ENCODE measurements around the gene ZNF483. TPM values are rescaled to one million over a fixed set of nuclear protein-coding genes. Genes with fewer than 3 reads are reported as not detected.
A peak's percentile ranks its signal among the peaks of the same experiment; 100 is the strongest.

Gene ZNF483
- polyA plus RNA-seq, 1 of the 3 experiments (the other 2 are of a cell fraction) = 0.53 TPM

GRCh38 chr9:111483858-111484571 is 41.0 kb upstream of the ZNF483 start, which contains the start of gene ECPAS (continued):
- TF ChIP-seq SMC3 (IDR thresholded peaks at IDR 0.05; ENCODE audit: low read depth, low read length) (no peak), GATA2 (CRISPR knock-in tag; IDR thresholded peaks at IDR 0.05) (no peak), MXI1 (IDR thresholded peaks at IDR 0.05; ENCODE audit: low read depth, low read length) (peak; percentile 76), FOSL2 (IDR thresholded peaks at IDR 0.05; ENCODE audit: borderline replicate concordance, low read depth) (peak; percentile 66), TCF12 (IDR thresholded peaks at IDR 0.05) (no peak), NFIC (IDR thresholded peaks at IDR 0.05; ENCODE audit: borderline replicate concordance) (no peak), TAF1 (IDR thresholded peaks at IDR 0.05; ENCODE audit: borderline replicate concordance, low read depth, low read length) (peak; percentile 47; the same call in 1 of the 2 replicates), YY1 (IDR thresholded peaks at IDR 0.05; ENCODE audit: low read depth) (no peak), RAD21 (IDR thresholded peaks at IDR 0.05; ENCODE audit: low read length) (no peak), TEAD4 (IDR thresholded peaks at IDR 0.05; ENCODE audit: borderline replicate concordance, insufficient read depth) (no peak), NRF1 (IDR thresholded peaks at IDR 0.05; ENCODE audit: low read depth, low read length) (peak; percentile 3; the same call in 1 of the 2 replicates), ZBTB33 (IDR thresholded peaks at IDR 0.05; ENCODE audit: borderline replicate concordance, low read depth) (no peak), JUND (IDR thresholded peaks at IDR 0.05) (peak; percentile 31; the same call in 1 of the 2 replicates), ELF1 (IDR thresholded peaks at IDR 0.05) (no peak), FOXJ3 (CRISPR knock-in tag; IDR thresholded peaks at IDR 0.05) (no peak), POLR2AphosphoS5 (IDR thresholded peaks at IDR 0.05; ENCODE audit: low read depth, low read length) (peak; percentile 61), MEF2A (IDR thresholded peaks at IDR 0.05; ENCODE audit: borderline replicate concordance, low read depth) (no peak)
- TF ChIP-seq, protein P1, sequence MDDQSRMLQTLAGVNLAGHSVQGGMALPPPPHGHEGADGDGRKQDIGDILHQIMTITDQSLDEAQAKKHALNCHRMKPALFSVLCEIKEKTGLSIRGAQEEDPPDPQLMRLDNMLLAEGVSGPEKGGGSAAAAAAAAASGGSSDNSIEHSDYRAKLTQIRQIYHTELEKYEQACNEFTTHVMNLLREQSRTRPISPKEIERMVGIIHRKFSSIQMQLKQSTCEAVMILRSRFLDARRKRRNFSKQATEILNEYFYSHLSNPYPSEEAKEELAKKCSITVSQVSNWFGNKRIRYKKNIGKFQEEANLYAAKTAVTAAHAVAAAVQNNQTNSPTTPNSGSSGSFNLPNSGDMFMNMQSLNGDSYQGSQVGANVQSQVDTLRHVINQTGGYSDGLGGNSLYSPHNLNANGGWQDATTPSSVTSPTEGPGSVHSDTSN (IDR thresholded peaks at IDR 0.05) = no peak
- TF ChIP-seq, protein P2, sequence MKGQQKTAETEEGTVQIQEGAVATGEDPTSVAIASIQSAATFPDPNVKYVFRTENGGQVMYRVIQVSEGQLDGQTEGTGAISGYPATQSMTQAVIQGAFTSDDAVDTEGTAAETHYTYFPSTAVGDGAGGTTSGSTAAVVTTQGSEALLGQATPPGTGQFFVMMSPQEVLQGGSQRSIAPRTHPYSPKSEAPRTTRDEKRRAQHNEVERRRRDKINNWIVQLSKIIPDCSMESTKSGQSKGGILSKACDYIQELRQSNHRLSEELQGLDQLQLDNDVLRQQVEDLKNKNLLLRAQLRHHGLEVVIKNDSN (IDR thresholded peaks at IDR 0.05; ENCODE audit: borderline replicate concordance, low read depth) = no peak
- TF ChIP-seq, protein P3, sequence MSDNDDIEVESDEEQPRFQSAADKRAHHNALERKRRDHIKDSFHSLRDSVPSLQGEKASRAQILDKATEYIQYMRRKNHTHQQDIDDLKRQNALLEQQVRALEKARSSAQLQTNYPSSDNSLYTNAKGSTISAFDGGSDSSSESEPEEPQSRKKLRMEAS (IDR thresholded peaks at IDR 0.05; ENCODE audit: low read depth) = peak; percentile 58; the same call in 1 of the 2 replicates
